Nucleus accumbens (tissue), 56 donors: ENCODE results near the gene KCNH2.
"Not testable (repeated sequence)": the region's sequence is repeated elsewhere in the genome, so short reads cannot be mapped to it uniquely, and the experiment has no call there.

Experiments
- DNase-seq, 56 donors: peaks; one replicate each; lab custom pipeline; 2025; lab: John Stamatoyannopoulos, UW

KCNH2 gene

GRCh38 chr7:150978126-150978789 lies at the start of gene KCNH2:
Gene KCNH2 (minus strand): TSS chr7:150978321. CDS start chr7:150977913, 408 bp downstream.
- peak in 47 of 56 donors; percentile 16 to 84 (median 60) for DNase-seq

- not testable (repeated sequence) for DNase-seq
These were observed 49.6 kb upstream of the KCNH2 start for GRCh38 chr7:151027728-151028130.

GRCh38 chr7:151026771-151027727 lies 48.9 kb upstream of the KCNH2 start:
- not testable (repeated sequence) for DNase-seq

- DNase-seq = no peak
These were observed 48.0 kb upstream of the KCNH2 start for GRCh38 chr7:151025924-151026671.

- peak in 1 of 56 donors; percentile 21 for DNase-seq
These were observed 46.4 kb upstream of the KCNH2 start, which contains the start of gene ATG9B for GRCh38 chr7:151024435-151025056. Gene ATG9B (minus strand): TSS chr7:151024494. CDS start chr7:151024423, 71 bp downstream.

GRCh38 chr7:151023232-151023631 lies 45.1 kb upstream of the KCNH2 start:
- no peak for DNase-seq

- DNase-seq = no peak
These were observed 42.1 kb upstream of the KCNH2 start for GRCh38 chr7:151020231-151020630.

- DNase-seq = no peak
These were observed 41.0 kb upstream of the KCNH2 start for GRCh38 chr7:151019130-151019447.

GRCh38 chr7:151018421-151019129 lies 40.5 kb upstream of the KCNH2 start:
- peak in 19 of 56 donors; percentile 6 to 75 (median 24) for DNase-seq

GRCh38 chr7:151017953-151018420 lies 39.9 kb upstream of the KCNH2 start:
- peak in 36 of 56 donors; percentile 5 to 78 (median 37) for DNase-seq

- DNase-seq = no peak
These were observed 39.3 kb upstream of the KCNH2 start for GRCh38 chr7:151017370-151017952.

GRCh38 chr7:151016942-151017341 lies 38.8 kb upstream of the KCNH2 start:
- no peak for DNase-seq

- no peak for DNase-seq
These were observed 38.4 kb upstream of the KCNH2 start for GRCh38 chr7:151016505-151016904.

GRCh38 chr7:151015967-151016366 lies 37.8 kb upstream of the KCNH2 start:
- DNase-seq = no peak

- DNase-seq = no peak
These were observed 36.8 kb upstream of the KCNH2 start for GRCh38 chr7:151014950-151015349.

GRCh38 chr7:151013733-151014497 lies 35.8 kb upstream of the KCNH2 start:
- peak in 54 of 56 donors; percentile 7 to 87 (median 58) for DNase-seq

- no peak for DNase-seq
These were observed 35.2 kb upstream of the KCNH2 start for GRCh38 chr7:151013356-151013732.

- DNase-seq = peak in 1 of 56 donors; percentile 17
These were observed 34.8 kb upstream of the KCNH2 start for GRCh38 chr7:151012911-151013347.
